ENCODE results near the gene CLCA2. TPM values are rescaled to one million over a fixed set of nuclear protein-coding genes. Genes with fewer than 3 reads are reported as not detected.
A peak's percentile ranks its signal among the peaks of the same experiment; 100 is the strongest.

The CLCA2 gene
- total and polyA plus RNA-seq, 4 donors = not detected

DNA sequence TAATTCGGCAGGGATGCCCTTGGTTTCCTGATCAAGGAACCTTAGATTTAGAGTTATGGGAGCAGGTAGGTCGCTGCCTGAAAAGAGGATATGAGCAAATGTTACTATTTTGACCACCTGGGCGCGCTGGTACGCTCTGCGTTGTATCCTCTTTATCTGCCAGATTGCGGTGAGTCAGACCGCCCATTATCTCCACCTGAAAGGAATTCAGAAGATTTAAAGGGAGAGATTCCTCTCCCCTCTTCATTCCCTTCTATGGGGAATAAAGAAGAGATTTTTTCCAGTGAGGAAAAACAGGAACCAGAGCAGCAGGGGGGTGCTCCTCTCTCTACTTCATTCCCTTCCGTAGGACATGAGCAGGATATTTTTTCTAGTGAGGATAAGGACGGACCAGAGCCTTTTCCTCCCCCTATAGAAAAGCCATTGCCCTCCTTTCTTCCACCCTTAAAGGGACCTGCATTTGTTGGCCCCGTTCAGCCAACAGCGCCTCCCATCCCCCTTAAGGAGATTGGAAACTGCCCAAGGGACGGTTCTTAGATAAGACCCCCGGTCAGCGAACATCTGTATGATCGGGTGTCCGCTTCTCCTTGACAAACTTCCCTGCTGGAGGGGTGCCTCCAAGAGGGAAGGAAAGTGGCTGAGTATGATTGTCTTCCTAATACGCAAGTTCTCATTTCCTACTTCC lies 78.9 kb downstream of the CLCA2 start:
- no peak for DNase-seq (ENCODE audit: low spot score)
- WGBS = 34% methylated on average over 18 of the region's 18 CpGs
- Histone ChIP-seq H3K36me3 (ENCODE audit: control insufficient read depth in 4 of 4, insufficient read depth in 3 of 4, low read depth in 1 of 4, low read length in 3 of 4) (no peaks in the 10 kb centered on the region), H3K9ac (ENCODE audit: low read depth in 1 of 2, low read length in 2 of 2) (no peak overlapping the region), H3K4me3 (ENCODE audit: low read depth in 1 of 3, low read length in 3 of 3) (peak overlapping the region in 1 of 3 donors; percentile 25), H3K9me3 (ENCODE audit: control insufficient read depth in 4 of 4, low read length in 3 of 4) (no peaks in the 10 kb centered on the region), H3K4me1 (ENCODE audit: control insufficient read depth in 4 of 4, insufficient read depth in 4 of 4, low read length in 3 of 4) (peaks cover 0 to 5% (median 2%) of the 10 kb centered on the region in 4 donors), H3K27ac (ENCODE audit: low read depth in 1 of 2, low read length in 2 of 2) (peak overlapping the region in 1 of 2 donors; percentile 51), H3K27me3 (ENCODE audit: control insufficient read depth in 4 of 4, insufficient read depth in 4 of 4, low read length in 3 of 4) (no peaks in the 10 kb centered on the region)
- TF ChIP-seq FOXA1 (IDR thresholded peaks at IDR 0.05) = no peak
- TF ChIP-seq, protein P1, sequence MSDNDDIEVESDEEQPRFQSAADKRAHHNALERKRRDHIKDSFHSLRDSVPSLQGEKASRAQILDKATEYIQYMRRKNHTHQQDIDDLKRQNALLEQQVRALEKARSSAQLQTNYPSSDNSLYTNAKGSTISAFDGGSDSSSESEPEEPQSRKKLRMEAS (IDR thresholded peaks at IDR 0.05) = no peak
- no peak for TF ChIP-seq JUND (IDR thresholded peaks at IDR 0.05)
- TF ChIP-seq YY1 (IDR thresholded peaks at IDR 0.05) = no peak
- no peak for TF ChIP-seq HNF4A (conservative IDR thresholded peaks at IDR 0.05)
- TF ChIP-seq EGR1 (IDR thresholded peaks at IDR 0.05; ENCODE audit: low read depth in 2 of 2) = no peak
- no peak for TF ChIP-seq RAD21 (IDR thresholded peaks at IDR 0.05)
- TF ChIP-seq FOXA2 (IDR thresholded peaks at IDR 0.05) = no peak
- TF ChIP-seq ATF3 (IDR thresholded peaks at IDR 0.05) = no peak
- TF ChIP-seq HNF4G (IDR thresholded peaks at IDR 0.05) = no peak
- no peak for TF ChIP-seq GABPA (IDR thresholded peaks at IDR 0.05 in 1 of 2, conservative IDR thresholded peaks at IDR 0.05 in 1 of 2)

DNA sequence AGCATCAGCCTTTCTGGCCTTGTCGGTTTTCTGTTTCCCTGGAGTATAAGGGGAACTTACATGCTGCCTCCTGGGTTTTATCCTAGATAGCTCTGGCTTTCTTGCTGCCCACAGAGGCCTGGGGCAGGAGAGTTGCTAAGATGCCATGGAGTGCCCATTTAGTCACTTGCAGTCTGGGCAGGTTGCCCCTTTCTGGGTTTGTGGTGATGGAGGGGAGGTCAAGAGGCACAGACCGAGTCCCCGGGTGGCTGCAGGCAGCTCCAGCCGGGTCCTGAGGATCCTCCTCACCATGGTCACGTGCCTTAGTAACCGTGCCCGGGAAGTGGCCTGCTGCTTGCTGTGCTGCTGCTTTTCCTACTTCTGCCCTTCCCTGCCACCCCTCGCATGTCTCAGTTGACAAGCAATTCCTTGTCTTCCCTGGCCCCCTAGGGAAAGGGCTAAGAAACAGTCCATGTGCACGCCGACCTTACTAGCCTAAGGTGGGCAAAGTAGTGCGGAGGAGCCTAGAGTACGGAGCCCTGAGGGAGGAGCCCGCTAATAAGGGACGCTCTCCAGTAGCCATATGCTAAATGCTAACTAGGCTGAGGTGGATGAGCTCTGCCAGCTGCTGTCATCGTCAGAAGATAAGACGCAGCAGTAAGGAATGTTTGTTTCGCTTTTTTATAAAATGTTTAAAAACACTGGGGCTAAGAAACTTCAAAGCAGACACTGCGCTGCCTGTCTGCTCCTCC lies 79.6 kb downstream of the CLCA2 start:
- H3K4me1 ChIP-seq (ENCODE audit: control insufficient read depth in 4 of 4, insufficient read depth in 4 of 4, low read length in 3 of 4) = peaks cover 0 to 5% (median 2%) of the 10 kb centered on the region in 4 donors
- H3K36me3 ChIP-seq (ENCODE audit: control insufficient read depth in 4 of 4, insufficient read depth in 3 of 4, low read depth in 1 of 4, low read length in 3 of 4) = no peaks in the 10 kb centered on the region
- no peak overlapping the region for H3K9ac ChIP-seq (ENCODE audit: low read depth in 1 of 2, low read length in 2 of 2)
- DNase-seq (ENCODE audit: low spot score) = no peak
- TF ChIP-seq EGR1 (IDR thresholded peaks at IDR 0.05; ENCODE audit: low read depth in 2 of 2) = no peak
- TF ChIP-seq CTCF (IDR thresholded peaks at IDR 0.05; ENCODE audit: low read depth, low read length, missing input control) = no peak
- TF ChIP-seq HNF4A (conservative IDR thresholded peaks at IDR 0.05) = no peak
- no peak for TF ChIP-seq HNF4G (IDR thresholded peaks at IDR 0.05)
- no peak for TF ChIP-seq RAD21 (IDR thresholded peaks at IDR 0.05)
- TF ChIP-seq FOXA2 (IDR thresholded peaks at IDR 0.05) = no peak
- no peak for TF ChIP-seq SP1 (IDR thresholded peaks at IDR 0.05)
- TF ChIP-seq FOXA1 (IDR thresholded peaks at IDR 0.05) = no peak
- no peak for TF ChIP-seq REST (IDR thresholded peaks at IDR 0.05)
- TF ChIP-seq, protein P2, sequence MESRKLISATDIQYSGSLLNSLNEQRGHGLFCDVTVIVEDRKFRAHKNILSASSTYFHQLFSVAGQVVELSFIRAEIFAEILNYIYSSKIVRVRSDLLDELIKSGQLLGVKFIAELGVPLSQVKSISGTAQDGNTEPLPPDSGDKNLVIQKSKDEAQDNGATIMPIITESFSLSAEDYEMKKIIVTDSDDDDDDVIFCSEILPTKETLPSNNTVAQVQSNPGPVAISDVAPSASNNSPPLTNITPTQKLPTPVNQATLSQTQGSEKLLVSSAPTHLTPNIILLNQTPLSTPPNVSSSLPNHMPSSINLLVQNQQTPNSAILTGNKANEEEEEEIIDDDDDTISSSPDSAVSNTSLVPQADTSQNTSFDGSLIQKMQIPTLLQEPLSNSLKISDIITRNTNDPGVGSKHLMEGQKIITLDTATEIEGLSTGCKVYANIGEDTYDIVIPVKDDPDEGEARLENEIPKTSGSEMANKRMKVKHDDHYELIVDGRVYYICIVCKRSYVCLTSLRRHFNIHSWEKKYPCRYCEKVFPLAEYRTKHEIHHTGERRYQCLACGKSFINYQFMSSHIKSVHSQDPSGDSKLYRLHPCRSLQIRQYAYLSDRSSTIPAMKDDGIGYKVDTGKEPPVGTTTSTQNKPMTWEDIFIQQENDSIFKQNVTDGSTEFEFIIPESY (IDR thresholded peaks at IDR 0.05) = no peak
- TF ChIP-seq NR2F2 (IDR thresholded peaks at IDR 0.05) = no peak
- WGBS = 34% methylated on average over 18 of the region's 18 CpGs
- no peaks in the 10 kb centered on the region for H3K27me3 ChIP-seq (ENCODE audit: control insufficient read depth in 4 of 4, insufficient read depth in 4 of 4, low read length in 3 of 4)
- H3K4me3 ChIP-seq (ENCODE audit: low read depth in 1 of 3, low read length in 3 of 3) = peak overlapping the region in 1 of 3 donors; percentile 5
- peak overlapping the region in 1 of 2 donors; percentile 51 for H3K27ac ChIP-seq (ENCODE audit: low read depth in 1 of 2, low read length in 2 of 2)
- H3K9me3 ChIP-seq (ENCODE audit: control insufficient read depth in 4 of 4, low read length in 3 of 4) = no peaks in the 10 kb centered on the region

Measured in liver (tissue), 9 donors.